Measurements from ENCODE around the gene HOMEZ. TPM values are rescaled to one million over a fixed set of nuclear protein-coding genes. Genes with fewer than 3 reads are reported as not detected.

The HOMEZ gene
- total RNA-seq, 1 experiment from 2014 or later, result 6.2 TPM

GRCh38 chr14:23324455-23324846 lies 38.5 kb upstream of the HOMEZ start:
- Histone ChIP-seq H4K8ac (replicated peaks; ENCODE audit: insufficient read length, low read depth, low read length) (no peak overlapping the region), H3K9me3 (ENCODE audit: control insufficient read depth, low read depth, low read length) (no peaks in the 10 kb centered on the region), H3K4me2 (ENCODE audit: insufficient read depth, insufficient read length, low read length) (no peak overlapping the region), H2AFZ (ENCODE audit: low read length) (no peak overlapping the region), H2AK5ac (ENCODE audit: insufficient read length, low read length) (no peak overlapping the region), H3K23ac (ENCODE audit: insufficient read length, low read depth, low read length) (no peak overlapping the region), H3K27ac (ENCODE audit: insufficient read length, low read depth, low read length) (no peak overlapping the region), H3K9ac (ENCODE audit: extremely low read depth, insufficient read length, low read length) (no peak overlapping the region), H4K20me1 (ENCODE audit: control insufficient read depth, insufficient read depth, insufficient read length) (no peaks in the 10 kb centered on the region), H2BK12ac (ENCODE audit: insufficient read length, low read depth, low read length) (no peak overlapping the region), H3K27me3 (ENCODE audit: insufficient read depth, low read length) (no peaks in the 10 kb centered on the region), H3T11ph (ENCODE audit: low read length) (no peak overlapping the region), H3K18ac (ENCODE audit: insufficient read length, low read depth, low read length) (no peak overlapping the region), H3K56ac (ENCODE audit: insufficient read length, low read depth, low read length) (no peak overlapping the region), H2BK5ac (ENCODE audit: insufficient read length, low read length) (no peak overlapping the region), H3K4me1 (ENCODE audit: insufficient read depth, low read length) (peaks cover 3% of the 10 kb centered on the region; the same call in 1 of the 2 replicates), H4K91ac (ENCODE audit: insufficient read length, low read depth, low read length) (no peak overlapping the region), H3K23me2 (ENCODE audit: insufficient read length, low read depth, low read length, poor library complexity, severe bottlenecking) (peaks cover 13% of the 10 kb centered on the region), H3K14ac (ENCODE audit: insufficient read depth, low read length) (no peak overlapping the region), H4K5ac (ENCODE audit: insufficient read length, low read depth, low read length) (no peak overlapping the region), H2BK120ac (ENCODE audit: low read depth, low read length, poor library complexity, severe bottlenecking) (no peak overlapping the region), H2BK20ac (ENCODE audit: low read depth, low read length, poor library complexity, severe bottlenecking) (no peak overlapping the region), H3K79me2 (ENCODE audit: insufficient read depth, low read length) (peaks cover 10% of the 10 kb centered on the region; the same call in 1 of the 2 replicates), H2BK15ac (ENCODE audit: low read depth, low read length) (no peak overlapping the region), H3K79me1 (ENCODE audit: insufficient read depth, low read depth, low read length, poor library complexity, severe bottlenecking) (peaks cover 4% of the 10 kb centered on the region), H3K4ac (ENCODE audit: low read depth, low read length) (no peak overlapping the region)
- Mint-ChIP-seq H3K27me3 (ENCODE audit: low read depth) (no peaks in the 10 kb centered on the region), H3K4me3 (no peak overlapping the region; a peak in 1 of 5 replicates), H3K36me3 (ENCODE audit: insufficient read depth in 1 of 3, low read depth in 3 of 3) (peaks cover 34 to 51% (median 47%) of the 10 kb centered on the region in 3 experiments), H3K4me1 (peaks cover 22 to 28% of the 10 kb centered on the region in 2 experiments), H3K27ac (no peak overlapping the region), H3K9me3 (no peaks in the 10 kb centered on the region; a peak in 1 of 5 replicates)
- WGBS (ENCODE audit: extremely low coverage, insufficient read length, low lambda C conversion rate), result no CpG with 5 or more reads among the region's 2 CpGs
- TF ChIP-seq, protein P1, sequence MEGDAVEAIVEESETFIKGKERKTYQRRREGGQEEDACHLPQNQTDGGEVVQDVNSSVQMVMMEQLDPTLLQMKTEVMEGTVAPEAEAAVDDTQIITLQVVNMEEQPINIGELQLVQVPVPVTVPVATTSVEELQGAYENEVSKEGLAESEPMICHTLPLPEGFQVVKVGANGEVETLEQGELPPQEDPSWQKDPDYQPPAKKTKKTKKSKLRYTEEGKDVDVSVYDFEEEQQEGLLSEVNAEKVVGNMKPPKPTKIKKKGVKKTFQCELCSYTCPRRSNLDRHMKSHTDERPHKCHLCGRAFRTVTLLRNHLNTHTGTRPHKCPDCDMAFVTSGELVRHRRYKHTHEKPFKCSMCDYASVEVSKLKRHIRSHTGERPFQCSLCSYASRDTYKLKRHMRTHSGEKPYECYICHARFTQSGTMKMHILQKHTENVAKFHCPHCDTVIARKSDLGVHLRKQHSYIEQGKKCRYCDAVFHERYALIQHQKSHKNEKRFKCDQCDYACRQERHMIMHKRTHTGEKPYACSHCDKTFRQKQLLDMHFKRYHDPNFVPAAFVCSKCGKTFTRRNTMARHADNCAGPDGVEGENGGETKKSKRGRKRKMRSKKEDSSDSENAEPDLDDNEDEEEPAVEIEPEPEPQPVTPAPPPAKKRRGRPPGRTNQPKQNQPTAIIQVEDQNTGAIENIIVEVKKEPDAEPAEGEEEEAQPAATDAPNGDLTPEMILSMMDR (conservative IDR thresholded peaks at IDR 0.05), result no peak
- DNase-seq, result no peak
